ENCODE results near the gene OR6A2.

Gene OR6A2

GRCh38 chr11:6799402-6799801, at the start of gene OR6A2:
Gene OR6A2, minus strand, starts transcription at chr11:6799689. Its CDS starts 3,981 bp downstream, at chr11:6795708.
- ATAC-seq = no peak
- TF ChIP-seq ZNF565 (CRISPR knock-in tag; conservative IDR thresholded peaks at IDR 0.05; ENCODE audit: low read depth) (no peak), PPARA (CRISPR knock-in tag; IDR thresholded peaks at IDR 0.05; ENCODE audit: borderline replicate concordance) (no peak), OSR1 (CRISPR knock-in tag; IDR thresholded peaks at IDR 0.05) (no peak), TCF4 (CRISPR knock-in tag; IDR thresholded peaks at IDR 0.05; ENCODE audit: borderline replicate concordance) (no peak), GLIS3 (CRISPR knock-in tag; IDR thresholded peaks at IDR 0.05) (no peak), PATZ1 (CRISPR knock-in tag; IDR thresholded peaks at IDR 0.05; ENCODE audit: borderline replicate concordance) (no peak), ZNF70 (CRISPR knock-in tag; IDR thresholded peaks at IDR 0.05) (no peak), TSHZ2 (CRISPR knock-in tag; IDR thresholded peaks at IDR 0.05) (no peak)

DNA sequence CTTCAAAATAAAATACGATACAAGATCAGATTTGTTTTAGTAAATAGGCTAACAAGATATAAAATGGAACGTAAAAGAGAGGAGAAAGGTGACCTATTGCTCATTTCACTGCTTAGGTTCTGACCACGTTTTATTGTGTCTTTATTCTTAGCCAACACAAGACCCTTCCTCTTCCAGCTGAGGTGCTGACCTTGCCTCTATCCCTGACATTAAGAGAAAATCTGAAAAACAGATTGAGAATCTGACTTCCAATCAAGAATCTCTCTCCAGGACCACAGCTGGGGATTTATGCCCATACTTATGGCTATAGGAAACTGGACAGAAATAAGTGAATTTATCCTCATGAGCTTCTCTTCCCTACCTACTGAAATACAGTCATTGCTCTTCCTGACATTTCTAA, 45.9 kb upstream of the OR6A2 start, which contains the start of gene OR10A5:
Gene OR10A5, plus strand, starts transcription at position 301 of the 400 bp plus-strand sequence. Its CDS starts 0 bp downstream, at position 301.
- TF ChIP-seq, protein P1, sequence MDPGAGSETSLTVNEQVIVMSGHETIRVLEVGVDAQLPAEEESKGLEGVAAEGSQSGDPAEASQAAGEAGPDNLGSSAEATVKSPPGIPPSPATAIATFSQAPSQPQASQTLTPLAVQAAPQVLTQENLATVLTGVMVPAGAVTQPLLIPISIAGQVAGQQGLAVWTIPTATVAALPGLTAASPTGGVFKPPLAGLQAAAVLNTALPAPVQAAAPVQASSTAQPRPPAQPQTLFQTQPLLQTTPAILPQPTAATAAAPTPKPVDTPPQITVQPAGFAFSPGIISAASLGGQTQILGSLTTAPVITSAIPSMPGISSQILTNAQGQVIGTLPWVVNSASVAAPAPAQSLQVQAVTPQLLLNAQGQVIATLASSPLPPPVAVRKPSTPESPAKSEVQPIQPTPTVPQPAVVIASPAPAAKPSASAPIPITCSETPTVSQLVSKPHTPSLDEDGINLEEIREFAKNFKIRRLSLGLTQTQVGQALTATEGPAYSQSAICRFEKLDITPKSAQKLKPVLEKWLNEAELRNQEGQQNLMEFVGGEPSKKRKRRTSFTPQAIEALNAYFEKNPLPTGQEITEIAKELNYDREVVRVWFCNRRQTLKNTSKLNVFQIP (CRISPR knock-in tag; IDR thresholded peaks at IDR 0.05; ENCODE audit: borderline replicate concordance, low read depth) = no peak
- TF ChIP-seq ZFP30 (CRISPR knock-in tag; IDR thresholded peaks at IDR 0.05) (no peak), GLIS3 (CRISPR knock-in tag; IDR thresholded peaks at IDR 0.05) (no peak), ISL1 (CRISPR knock-in tag; IDR thresholded peaks at IDR 0.05) (no peak), ZNF70 (CRISPR knock-in tag; IDR thresholded peaks at IDR 0.05) (no peak), ZNF565 (CRISPR knock-in tag; conservative IDR thresholded peaks at IDR 0.05; ENCODE audit: low read depth) (no peak), SNAI2 (CRISPR knock-in tag; IDR thresholded peaks at IDR 0.05) (no peak), ZC3H10 (CRISPR knock-in tag; IDR thresholded peaks at IDR 0.05) (no peak), CSDC2 (CRISPR knock-in tag; IDR thresholded peaks at IDR 0.05) (no peak), ARNTL (CRISPR knock-in tag; IDR thresholded peaks at IDR 0.05; ENCODE audit: borderline replicate concordance, low read depth) (no peak)
- TF ChIP-seq, protein P2, sequence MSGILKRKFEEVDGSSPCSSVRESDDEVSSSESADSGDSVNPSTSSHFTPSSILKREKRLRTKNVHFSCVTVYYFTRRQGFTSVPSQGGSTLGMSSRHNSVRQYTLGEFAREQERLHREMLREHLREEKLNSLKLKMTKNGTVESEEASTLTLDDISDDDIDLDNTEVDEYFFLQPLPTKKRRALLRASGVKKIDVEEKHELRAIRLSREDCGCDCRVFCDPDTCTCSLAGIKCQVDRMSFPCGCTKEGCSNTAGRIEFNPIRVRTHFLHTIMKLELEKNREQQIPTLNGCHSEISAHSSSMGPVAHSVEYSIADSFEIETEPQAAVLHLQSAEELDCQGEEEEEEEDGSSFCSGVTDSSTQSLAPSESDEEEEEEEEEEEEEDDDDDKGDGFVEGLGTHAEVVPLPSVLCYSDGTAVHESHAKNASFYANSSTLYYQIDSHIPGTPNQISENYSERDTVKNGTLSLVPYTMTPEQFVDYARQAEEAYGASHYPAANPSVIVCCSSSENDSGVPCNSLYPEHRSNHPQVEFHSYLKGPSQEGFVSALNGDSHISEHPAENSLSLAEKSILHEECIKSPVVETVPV (CRISPR knock-in tag; IDR thresholded peaks at IDR 0.05) = no peak
- ATAC-seq = no peak

DNA sequence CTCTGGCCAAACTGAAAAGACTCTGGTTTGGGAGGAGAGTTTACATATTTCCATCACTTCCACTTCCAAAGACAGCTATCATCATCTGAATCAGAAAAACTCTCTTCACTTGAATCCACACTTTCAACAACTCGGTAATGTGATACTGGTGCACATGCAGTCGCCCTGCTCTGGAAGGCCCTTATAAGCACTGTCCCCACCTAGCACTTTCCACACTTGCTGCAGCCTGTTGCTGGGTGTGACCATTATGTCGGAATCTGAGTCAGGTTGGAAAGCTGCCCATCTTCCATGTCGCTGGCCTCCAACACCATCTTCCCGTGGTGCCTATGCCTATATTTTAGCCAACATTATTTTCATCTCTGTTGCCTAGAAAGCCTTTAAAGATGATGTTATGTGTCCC, 44.9 kb upstream of the OR6A2 start:
- TF ChIP-seq CREB5 (CRISPR knock-in tag; IDR thresholded peaks at IDR 0.05; ENCODE audit: low read depth) (no peak), ZFP30 (CRISPR knock-in tag; IDR thresholded peaks at IDR 0.05) (no peak), BACH2 (CRISPR knock-in tag; IDR thresholded peaks at IDR 0.05; ENCODE audit: borderline replicate concordance) (no peak), ESRRG (CRISPR knock-in tag; IDR thresholded peaks at IDR 0.05) (no peak), ZNF8 (CRISPR knock-in tag; IDR thresholded peaks at IDR 0.05) (no peak), PPARA (CRISPR knock-in tag; IDR thresholded peaks at IDR 0.05; ENCODE audit: borderline replicate concordance) (no peak), RARB (CRISPR knock-in tag; IDR thresholded peaks at IDR 0.05) (no peak), CSDC2 (CRISPR knock-in tag; IDR thresholded peaks at IDR 0.05) (no peak), PATZ1 (CRISPR knock-in tag; IDR thresholded peaks at IDR 0.05; ENCODE audit: borderline replicate concordance) (no peak), ISL1 (CRISPR knock-in tag; IDR thresholded peaks at IDR 0.05) (no peak)
- TF ChIP-seq, protein P2 (CRISPR knock-in tag; IDR thresholded peaks at IDR 0.05) = no peak
- ATAC-seq = no peak

All from SK-N-SH treated with all-trans-retinoic acid at 6 μM for 48 hours (cell line).